Fibroblast of pulmonary artery (primary cell): ENCODE measurements around the gene TRAIP.
A peak's percentile ranks its signal among the peaks of the same experiment; 100 is the strongest.

Experiments used
- DNase-seq: peaks from one replicate; pipeline ENCODE4 v3.0.0-alpha.2; 2010; ENCODE audit warnings: low read depth
- H3K4me3 ChIP-seq: replicated peaks from 2 replicates; pipeline ENCODE4 v1.5.1; 2011; ENCODE audit warnings: low read depth, mild to moderate bottlenecking, control low read depth, low read length, moderate library complexity
- TF ChIP-seq, protein P1 (sequence below): IDR thresholded peaks from 2 replicates; pipeline ENCODE4 v1.5.1; 2011; ENCODE audit warnings: mild to moderate bottlenecking, control low read depth, low read length, inconsistent platforms; ENCODE audit errors: missing control alignments

Gene TRAIP

DNA sequence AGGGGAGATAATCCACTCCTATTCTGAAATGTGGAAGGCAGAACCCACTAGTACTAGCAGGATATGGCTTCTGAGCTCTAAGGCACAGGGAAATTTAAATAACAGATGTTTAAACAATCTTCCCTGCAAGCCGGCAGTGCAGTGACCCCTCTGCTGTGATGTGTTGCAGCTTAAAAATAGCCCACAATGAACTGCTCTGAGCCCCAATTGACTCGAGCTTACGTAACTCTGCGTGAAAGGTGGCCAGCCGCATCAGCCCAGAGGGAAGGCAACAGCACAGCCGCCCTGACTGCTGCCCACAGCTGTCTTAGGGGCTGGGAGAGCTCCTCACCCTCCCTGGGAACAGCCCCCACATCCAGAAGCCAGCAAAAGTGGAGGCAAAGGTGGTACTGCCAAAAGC is 25.8 kb upstream of the TRAIP start:
- TF ChIP-seq, protein P1, sequence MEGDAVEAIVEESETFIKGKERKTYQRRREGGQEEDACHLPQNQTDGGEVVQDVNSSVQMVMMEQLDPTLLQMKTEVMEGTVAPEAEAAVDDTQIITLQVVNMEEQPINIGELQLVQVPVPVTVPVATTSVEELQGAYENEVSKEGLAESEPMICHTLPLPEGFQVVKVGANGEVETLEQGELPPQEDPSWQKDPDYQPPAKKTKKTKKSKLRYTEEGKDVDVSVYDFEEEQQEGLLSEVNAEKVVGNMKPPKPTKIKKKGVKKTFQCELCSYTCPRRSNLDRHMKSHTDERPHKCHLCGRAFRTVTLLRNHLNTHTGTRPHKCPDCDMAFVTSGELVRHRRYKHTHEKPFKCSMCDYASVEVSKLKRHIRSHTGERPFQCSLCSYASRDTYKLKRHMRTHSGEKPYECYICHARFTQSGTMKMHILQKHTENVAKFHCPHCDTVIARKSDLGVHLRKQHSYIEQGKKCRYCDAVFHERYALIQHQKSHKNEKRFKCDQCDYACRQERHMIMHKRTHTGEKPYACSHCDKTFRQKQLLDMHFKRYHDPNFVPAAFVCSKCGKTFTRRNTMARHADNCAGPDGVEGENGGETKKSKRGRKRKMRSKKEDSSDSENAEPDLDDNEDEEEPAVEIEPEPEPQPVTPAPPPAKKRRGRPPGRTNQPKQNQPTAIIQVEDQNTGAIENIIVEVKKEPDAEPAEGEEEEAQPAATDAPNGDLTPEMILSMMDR: no peak
- DNase-seq: peak; percentile 15
- no peak overlapping the region for H3K4me3 ChIP-seq

DNA sequence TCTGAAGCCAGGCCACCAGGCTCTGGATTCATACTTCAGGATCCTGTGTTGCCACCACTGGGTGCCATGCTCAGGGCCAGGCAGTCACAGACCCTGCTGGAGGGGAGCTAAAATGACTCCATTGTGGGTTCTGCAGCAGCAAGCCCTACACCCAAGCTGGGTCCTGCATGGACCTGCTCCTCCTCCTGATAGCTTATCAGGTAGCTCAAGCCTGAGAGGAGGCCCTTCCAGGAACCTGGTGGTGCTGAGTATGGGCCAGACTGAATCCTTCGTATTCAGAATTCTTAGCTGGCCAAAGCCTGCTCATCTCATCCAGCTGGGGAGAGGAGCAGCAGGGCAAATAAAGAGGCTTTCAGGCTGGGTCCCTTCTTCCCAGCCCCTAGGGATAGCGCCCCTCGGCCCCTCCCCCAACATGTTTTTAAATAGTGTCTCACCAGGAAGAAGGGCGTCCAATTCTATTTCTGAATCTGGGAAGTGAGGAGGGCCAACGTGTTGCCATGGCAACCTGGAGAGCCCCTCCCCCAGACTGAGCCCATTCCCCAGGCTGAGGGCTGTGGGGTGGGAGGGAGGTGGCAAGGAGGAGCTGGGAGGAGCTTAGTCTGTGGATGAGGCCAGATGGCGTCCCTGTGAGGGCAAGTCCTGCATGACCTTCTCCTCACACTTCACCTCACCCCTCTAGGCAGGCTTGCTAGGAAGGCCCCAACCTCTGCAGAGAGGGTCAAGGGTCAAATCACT is 24.4 kb upstream of the TRAIP start:
- no peak for DNase-seq
- no peak overlapping the region for H3K4me3 ChIP-seq
- TF ChIP-seq, protein P1: no peak

DNA sequence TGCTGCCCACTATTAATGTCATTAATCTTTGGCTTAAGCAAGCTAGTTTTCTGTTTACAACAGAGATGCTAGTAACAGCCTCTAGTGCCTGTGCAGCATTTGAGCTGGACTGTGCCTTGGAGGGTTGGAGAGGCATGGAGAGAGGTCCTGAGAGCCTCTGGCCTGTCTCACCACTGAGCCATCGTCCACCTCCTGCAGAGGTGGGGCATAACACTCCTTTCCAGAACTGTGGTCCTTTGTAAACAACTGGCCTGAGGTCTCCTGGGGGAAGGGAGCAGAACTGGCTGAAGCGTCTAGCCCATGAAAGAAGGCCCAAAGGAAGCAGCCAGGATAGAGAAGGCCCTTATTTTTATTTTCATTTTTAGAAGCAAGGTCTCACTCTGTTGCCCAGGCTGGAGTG is 23.4 kb upstream of the TRAIP start:
- H3K4me3 ChIP-seq: no peak overlapping the region
- no peak for DNase-seq
- TF ChIP-seq, protein P1: no peak

DNA sequence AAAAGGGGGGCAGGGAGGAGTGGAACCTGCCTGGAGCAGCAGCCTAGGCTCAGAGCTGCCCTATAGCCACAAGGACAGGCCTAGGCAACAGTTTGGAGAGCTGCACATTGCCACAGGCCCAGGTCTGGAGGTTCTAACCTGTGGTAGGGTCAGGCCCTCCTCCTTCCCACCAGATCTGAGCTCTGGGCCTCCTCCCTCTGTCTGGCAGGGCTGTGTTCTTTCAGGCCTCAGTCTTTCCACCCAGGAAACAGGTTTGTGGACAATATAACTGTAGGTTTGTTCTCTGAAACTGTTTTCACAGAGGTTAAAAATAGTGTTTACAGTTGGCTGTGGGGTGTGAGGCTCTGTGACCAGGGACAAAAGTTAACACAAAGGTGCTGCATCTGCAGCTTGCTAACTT is 22.3 kb upstream of the TRAIP start:
- no peak overlapping the region for H3K4me3 ChIP-seq
- DNase-seq: no peak
- TF ChIP-seq, protein P1: no peak

DNA sequence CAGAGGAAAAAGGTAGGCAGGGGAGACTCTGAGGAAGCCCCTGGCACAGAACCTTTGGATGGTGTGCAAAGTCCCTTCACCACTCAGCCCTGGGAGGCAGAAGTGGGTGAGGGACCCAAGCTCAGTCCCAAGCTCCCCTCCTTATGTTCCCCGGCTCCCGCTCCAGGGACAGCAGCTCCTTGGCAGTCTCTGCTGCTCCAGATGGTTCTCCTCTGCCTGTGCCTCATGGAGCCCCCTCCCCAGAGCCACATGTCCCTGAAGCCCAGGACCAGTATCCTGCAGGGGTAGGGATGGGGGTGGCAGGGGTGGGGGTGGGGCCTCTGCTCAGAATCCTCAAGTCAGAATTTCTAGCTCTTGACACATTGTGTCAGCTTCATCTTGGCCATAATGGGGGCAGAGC is 21.4 kb upstream of the TRAIP start:
- DNase-seq: no peak
- TF ChIP-seq, protein P1: no peak
- H3K4me3 ChIP-seq: no peak overlapping the region

DNA sequence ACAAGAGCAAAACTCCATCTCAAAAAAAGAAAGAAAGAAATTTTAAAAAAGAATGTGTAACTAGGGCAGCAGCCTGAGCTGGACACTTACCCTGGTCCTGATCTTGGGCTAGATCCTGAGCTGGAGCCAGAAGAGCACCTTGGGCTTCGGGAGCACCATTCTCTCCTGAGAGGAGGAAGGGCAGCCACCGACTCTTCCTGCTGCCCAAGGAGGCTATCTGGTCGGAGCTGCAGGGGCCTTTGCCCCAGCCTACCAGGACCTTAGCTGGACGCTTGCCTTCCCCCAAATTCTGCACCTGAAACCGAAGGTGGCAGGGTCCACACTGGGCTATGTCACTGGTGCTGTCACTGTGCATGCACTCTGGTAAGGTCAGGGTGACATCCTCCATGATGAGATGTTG is 20.2 kb upstream of the TRAIP start:
- TF ChIP-seq, protein P1: no peak
- DNase-seq: no peak
- no peak overlapping the region for H3K4me3 ChIP-seq

DNA sequence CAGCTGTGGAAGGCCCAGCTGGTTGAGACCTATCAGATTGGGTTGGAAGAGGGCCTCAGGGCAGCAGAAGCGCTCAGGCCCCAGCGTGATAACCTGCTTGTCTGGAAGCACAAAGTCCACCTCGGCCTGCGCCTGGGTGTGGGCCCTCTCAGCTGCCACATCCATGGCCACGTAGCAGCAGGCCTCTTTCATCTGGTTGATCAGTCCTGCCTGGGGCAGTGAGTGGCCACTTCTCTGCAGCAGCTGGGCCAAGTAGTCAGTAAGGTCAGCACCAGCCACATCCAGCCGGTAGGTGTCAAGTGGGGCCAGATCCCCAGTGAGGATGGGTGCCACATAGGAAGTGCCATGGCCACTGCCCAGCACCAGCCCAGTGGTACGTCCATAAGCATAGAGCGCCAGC is 17.3 kb upstream of the TRAIP start:
- DNase-seq: no peak
- TF ChIP-seq, protein P1: no peak
- H3K4me3 ChIP-seq: no peak overlapping the region
